Activated CD4-positive, CD25-positive, alpha-beta regulatory T cell (primary cell): ENCODE data around the gene PHIP.

Source experiments
- DNase-seq, 4 experiments: peaks; one replicate each; lab custom pipeline; 2025; lab: John Stamatoyannopoulos, UW

PHIP gene

DNA sequence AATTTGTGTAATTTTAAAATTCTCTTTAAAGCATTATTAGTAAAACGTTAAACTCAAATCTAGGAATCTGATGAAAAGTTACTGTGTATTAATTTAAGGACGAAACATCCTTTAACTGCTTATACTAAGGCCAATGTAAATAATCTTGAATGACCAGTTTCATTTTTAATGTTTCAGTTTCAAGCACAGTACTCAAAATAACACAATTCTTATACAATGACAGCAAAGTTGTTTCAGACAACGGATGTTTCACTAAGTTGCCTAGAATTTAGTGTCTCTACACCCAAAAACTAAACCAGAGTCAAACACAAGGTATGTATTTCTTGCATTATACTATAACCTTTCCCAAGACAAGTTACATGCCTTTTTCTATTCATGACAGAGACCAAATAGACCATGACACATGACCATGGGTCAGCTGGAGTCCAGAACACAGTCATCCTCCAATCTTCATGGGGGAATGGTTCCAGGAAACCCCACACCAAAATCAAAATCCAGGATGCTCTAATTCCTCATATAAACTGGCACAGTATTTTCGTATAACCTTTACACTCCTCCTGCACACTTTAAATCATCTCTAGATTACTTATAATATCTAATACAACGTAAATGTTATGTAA is 7.7 kb downstream of the PHIP start:
- no peak for DNase-seq

DNA sequence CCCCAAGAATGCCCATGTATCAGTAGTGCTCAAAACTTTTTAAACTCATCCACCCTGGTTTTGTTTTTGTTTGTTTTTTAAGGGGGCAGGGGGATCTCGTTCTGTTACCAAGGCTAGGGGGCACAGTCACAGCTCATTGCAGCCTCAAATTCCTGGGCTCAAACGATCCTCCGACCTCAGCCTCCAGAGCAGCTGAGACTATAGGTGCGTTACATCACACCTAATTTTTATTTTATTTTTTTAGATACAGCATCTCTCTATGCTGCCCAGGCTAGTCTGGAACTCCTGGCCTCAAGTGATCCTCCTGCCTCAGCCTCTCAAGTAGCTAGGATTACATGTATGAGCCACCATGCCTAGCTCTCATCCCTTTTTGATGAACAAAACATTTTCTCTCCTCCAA is 11.2 kb downstream of the PHIP start:
- no peak for DNase-seq

DNA sequence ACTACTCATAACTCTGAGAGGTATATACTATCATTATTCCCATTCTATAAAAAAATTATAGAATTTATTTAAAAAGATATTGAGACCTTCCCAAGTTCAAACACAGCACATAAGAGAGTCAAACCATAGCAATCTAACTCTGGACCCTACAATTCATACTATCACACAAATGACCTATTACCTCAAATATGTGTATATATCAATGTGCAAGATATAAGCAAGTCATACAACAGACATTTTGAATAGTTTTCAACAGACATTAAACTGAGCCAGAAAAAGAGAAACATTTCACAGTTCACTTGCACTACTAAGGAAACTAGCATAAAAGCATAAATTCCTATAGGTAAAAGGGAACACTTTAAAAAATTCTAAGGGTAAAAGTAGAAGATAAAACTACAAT is 11.7 kb downstream of the PHIP start:
- no peak for DNase-seq

DNA sequence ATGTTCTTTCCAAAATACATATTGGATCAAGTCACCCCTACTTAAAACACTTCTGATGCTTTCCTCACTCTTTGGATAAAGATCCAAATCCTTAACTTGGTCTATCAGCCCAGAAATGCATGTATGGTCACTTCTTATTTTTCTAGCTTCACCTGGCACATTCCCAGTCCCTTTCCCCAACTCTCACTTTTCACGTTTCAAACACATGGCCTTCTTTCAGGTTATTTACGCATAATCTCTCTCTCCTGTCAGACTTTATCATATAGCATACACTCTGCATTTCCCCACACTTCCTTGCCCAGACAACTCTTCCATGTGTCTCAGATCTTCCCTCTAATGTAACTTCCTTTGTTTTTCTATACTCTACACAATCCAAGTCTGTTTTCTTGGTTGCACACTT is 12.8 kb downstream of the PHIP start:
- no peak for DNase-seq

DNA sequence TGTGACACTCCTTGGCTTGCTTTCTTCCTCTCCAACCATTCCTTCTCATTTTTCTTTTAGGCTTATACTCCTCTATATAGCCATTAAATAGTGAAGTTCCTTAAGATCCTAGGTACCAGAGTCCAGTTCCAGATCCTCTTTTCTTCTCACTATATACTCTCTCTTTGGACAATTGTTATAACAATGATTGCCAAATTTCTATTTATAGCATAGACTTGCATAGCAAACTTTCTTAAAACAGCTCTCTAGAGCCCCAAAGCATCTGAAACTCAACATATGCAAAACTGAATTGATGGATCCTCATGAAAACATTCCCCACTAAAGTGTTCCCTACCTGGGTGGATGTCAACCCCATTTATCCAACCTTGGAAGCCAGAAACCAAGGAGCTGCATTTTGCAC is 13.4 kb downstream of the PHIP start:
- no peak for DNase-seq

DNA sequence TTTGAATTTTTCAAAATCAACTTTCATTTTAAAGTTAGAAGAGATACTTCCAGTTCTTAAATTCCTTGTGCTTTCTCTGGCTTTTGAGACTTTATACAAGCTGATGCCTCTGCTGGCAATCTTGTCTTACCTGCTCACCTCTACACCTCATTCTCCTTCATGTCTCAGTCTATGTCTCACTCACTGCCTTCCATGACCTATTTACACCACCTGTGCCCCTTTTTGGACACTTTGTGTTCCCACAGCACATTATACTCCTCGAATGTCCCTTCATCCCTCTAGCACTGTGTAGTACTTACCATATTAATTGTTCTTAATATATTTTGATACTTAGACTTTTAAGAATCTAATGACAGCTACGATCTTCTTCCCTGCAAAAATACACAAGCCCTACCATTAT is 15.3 kb downstream of the PHIP start:
- no peak for DNase-seq

DNA sequence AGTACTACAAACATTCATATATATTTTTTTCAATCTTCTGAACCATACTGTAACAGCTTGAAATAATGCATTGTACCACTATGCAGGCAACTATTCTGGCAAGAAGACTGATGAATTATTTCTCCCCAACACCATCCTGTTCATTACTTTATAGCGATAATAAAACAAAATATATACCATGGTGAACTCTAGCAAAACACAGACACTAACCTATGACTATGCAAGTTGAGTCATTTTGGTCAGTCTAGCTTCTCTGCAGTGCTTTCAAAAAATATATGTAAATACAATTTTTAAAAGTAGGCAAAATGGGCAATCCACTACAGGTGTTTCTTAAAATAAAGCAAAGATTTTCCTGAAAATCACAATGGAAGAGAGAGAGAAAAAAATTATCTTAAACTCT is 20.3 kb downstream of the PHIP start:
- DNase-seq: no peak

DNA sequence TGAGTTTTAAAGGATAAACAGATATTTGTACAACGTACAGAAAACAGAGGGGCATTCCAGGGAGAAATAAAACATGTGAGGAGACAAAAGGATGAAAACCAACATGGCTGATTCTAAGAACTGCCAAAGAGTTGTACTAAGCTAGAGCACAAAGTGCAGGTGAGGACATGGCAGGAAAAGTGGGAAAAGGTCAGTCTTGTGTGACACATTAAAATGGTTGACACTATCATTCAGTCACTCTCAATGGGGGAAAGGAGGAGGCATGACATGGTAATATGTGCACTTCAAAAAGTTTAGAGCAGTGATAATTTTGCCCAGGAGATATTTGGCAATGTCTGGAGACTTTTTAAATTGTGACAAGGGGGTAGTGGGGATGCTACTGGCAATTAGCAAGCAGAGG is 21.8 kb downstream of the PHIP start:
- no peak for DNase-seq

DNA sequence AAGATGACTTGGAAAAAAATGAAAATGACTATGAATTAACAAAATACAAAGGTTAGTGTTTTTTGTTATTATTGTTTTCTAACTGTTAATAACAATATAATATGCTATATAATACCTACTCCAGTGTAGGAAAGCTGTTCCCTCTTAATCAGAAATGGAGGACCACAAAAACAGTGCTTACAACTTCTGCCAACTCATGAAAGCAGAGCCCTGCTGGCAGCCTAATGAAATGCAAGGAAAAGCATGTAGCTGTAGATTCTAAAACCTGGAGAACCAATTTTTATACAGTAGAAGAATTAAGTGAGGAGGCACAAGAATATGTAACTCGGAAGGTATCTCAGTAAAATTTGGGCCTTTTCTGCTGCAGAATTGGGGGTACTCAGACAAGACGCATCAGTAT is 29.4 kb downstream of the PHIP start:
- no peak for DNase-seq

DNA sequence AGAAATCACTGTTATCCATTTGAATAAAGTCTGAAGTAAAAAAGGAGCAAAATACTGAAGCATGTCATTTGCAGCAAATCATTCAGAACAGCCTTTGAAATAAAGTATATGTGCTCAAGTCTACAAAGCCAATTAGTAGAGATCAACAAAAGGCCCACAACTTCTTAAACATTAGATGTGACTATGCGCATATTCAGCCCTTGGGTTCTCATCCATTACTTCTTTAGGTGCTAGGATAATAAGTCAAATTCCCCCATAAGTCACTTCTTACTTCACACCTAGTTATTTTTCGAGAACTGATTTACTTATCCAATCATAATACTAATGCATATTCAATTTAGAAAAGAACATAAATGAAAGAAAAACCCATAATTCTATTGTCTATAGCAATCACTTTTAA is 31.0 kb downstream of the PHIP start:
- DNase-seq: no peak

DNA sequence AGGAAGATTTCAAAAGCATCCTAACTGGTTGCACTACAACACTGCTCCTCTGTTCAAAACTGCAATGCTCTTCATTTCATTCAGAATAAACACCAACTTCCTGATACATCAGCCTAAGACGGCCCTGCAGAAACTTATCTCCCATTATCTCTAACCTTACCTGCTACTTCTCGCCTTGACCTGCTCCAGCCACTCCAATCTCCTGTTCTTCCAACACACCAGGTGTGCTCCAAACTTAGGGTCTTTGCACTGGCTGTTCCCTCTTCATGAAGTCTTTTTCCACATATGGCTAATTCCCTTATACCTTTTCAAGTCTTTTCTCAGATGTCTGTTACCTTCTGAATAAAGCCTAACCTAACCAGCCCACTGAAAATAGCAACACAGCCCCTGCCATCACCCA is 32.1 kb downstream of the PHIP start:
- DNase-seq: no peak

DNA sequence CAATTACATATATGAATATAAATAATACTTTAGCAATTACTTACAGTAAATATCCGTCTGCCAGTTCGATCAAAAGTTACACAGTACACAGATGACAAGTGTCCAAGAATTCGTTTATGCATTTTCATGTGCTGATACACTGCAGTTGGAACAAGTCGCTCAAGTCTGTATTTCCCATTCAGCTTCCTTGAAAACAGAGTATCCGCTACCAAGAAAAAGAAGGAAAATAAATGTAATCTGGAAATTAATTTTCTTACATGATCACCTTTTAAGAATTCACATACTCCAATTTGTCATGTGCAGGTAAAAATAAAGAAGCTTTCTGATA is 35.3 kb downstream of the PHIP start:
- DNase-seq: no peak

DNA sequence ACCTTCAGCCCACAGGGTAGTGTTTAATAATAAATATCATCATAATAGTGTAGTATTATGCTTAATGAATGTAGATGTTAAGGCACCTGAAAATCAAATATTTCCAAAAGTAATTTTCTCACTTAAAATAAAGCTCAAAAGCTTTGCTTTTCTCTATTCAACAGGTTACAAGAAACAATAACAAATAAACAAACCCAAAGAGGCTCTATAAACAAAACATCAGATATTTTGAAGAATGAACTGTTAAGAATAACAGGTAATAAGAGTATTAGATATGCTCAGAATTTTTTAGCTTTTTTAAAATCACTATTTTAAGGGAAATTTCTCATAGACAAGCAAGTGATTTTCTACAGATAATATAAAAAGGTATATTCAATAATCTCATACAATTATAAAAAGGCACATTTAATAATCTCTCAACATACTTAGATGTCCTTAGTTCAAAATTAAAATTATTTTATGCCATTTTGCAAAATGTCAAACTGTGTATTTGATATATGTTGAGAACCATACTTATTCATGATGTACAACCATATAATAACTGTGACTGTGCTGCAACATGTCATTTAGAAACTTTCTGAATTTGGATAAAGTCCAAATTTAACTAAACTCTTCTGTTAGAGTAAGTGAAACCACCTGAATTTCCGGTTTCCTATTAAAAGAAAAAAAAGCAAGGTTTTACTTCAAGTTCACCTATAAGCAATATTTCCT is 35.8 kb downstream of the PHIP start:
- no peak for DNase-seq

DNA sequence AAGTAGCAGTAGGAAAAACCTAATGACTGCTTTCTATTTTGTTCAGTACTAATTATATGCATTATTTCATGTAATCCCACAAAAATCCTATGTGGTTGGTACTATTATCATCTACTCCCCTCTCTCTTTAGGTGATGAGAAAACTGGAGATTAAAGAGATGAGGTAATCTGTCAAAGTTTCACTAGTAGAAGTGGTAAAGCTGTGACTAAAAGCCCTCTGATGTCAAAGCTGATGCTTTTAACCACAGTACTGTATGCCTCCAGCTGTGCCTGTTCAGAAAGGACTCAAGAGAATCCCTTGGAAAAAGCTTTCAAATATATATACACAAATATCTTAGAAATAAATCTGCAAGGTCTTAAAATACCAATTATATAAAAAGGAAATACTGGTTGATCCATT is 38.0 kb downstream of the PHIP start:
- no peak for DNase-seq

DNA sequence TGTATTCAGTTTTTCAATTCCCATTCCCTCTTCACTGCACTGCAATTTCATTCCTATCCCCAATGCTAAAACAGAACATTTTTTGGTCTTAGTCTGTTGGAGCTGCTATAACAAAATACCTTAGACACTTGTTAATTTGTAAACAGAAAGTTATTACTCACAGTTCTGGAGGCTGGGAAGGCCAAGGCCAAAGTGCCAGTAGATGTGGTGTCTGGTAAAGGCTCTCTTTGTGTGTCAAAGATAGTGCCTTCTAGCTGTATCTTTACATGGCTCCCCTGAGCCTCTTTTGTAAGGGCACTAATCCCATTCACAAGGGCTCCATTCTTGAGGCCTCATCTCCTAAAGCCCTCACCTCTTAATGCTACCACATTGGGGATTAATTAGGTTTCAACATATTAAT is 40.0 kb downstream of the PHIP start:
- DNase-seq: no peak

DNA sequence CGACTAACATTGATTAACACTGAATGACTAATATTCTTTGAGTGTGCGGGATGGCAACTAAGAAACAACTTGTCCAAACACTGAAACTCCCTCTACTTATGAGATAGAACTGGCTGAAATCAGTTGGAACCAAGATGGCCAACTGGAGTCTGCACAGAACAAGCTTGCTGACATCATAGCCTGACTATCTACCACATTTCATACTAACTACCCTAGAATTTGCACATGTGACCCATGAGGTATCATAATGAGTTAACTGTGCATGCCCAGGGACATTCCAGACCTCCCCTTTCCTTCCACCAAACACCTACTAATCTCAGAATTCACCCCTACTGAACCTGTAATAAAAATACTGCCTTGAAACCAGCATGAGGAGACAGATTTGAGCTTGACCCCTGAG is 43.2 kb downstream of the PHIP start:
- DNase-seq: no peak

DNA sequence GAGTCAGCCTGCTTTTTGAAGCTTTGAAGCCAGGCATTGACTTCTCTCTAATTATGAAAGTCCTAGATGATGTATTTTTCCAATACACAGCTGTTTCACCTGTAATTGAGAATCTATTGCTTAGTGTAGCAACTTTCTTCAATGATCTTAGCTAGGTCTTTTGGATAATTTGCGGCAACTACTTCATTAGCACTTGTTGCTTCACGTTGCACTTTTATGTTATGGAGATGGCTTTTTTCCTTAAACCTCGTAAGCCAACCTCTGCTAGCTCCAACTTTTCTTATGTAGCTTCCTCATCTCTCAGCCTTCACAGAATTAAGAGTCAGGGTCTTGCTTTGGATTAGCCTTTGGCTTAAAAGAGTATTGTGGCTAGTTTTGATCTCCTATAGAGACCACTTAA is 44.8 kb downstream of the PHIP start:
- no peak for DNase-seq

DNA sequence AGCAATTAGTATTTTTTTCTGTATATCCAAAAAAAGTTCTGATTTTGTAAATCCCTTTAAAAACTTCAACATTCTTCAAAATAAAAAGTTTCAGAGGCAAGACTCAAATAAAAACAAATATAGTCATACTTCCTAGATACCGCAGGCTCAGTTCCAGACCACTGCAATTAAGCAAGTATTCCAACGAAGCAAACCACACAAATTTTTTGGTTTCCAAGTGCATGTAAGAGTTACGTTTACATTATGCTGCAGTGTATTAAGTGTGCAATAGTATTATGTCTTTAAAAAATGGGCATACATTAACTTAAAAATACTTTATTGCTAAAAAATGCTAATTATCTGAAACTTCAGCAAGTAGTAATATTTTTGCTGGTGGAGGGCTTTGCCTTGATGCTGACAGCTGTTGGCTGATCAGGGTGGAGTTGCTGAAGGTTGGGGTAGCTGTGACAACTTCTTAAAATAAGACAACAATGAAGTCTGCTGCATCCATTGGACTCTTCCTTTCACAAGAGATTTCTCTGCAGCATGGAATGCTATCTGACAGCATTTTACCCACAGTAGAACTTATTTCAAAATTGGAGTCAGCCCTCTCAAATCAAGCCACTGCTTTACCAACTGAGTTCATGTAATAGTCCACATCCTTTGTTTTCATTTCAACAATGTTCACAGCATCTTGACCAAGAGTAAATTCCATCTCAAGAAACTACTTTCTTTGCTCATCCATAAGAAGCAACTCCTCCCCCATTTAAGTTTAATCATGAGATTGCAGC is 46.0 kb downstream of the PHIP start:
- no peak for DNase-seq

DNA sequence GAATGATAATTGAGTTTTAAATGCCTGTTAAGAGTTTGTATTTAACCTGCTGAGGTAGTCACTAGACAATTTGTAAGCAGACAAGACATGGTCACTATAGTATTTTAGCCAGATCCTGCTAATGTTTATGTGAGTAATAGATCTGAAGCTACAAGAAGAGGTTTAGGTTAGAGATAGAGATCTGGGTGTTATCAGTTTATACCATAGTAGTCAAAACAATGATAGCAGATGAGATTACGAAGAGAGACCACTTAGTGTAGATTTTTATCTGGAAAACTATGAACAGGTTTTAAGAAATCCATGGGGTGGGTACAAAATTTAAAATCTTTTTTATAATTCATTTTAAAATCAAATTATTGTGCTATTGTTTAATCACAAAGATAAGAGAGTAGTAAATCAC is 47.5 kb downstream of the PHIP start:
- DNase-seq: no peak

DNA sequence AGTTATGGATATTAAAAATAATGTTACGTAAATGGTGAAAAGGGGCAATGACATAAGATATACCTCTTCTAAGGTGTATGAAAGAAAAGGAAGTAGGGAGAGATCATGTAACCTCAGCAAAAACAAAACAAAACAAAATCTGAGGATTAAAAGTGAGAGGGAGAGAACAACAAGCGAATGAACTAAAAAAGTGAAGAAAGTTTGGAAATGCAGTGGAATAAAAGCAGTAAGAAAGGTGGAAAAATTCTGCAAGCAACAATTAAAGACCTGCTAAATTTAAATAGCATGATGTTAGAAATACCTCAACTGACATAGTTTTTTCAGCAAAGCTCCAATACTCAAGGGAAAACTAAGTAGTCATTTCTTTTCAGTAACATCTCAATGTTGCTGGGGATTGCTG is 48.0 kb downstream of the PHIP start:
- no peak for DNase-seq

DNA sequence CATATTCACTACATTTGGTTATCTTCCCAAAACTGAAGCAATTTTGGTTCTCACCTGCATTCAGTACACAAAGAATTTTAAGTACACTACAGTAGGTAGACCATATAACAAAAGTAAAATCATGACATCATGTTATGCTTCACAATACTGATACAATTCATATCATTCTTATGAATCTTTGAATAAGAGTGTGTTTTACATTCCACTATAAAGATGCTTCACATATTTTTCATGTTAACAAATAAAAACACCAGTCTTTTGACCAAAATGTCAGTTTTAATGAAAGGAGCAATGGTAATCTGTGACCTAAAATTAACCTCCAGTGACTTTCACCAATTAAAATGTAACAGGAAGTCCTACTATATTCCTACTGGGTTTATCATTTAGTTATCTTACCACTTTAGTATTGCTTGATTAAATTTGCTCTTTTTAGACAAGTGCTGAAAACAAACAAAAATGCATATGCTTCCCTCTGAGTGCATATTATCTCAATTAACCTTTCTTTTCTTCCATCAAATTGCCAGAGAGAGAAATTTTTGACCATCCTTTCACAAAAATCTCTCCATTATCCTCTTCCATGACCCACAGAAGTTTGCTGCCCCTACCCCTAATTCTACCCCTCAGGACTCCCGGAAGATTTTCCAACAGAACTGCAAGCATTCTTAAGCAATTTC is 49.3 kb downstream of the PHIP start:
- no peak for DNase-seq

DNA sequence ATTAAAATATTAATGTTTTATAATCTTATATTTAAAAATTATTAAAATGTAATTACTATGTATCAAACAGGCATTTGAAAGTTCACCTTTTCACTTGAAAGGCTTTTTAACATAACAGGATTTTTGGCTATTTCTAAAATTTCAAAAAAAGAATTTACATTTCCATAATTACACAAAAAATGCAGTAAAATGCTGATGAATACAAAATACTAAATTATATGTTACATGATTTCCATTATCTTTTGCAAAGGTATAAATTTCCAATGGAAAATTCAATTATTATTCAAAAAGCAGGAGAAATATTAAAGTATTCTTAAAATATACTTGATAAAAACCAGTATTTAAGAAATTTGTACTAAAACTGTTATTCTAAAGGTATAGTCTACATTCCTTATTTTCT is 66.1 kb downstream of the PHIP start:
- no peak for DNase-seq

DNA sequence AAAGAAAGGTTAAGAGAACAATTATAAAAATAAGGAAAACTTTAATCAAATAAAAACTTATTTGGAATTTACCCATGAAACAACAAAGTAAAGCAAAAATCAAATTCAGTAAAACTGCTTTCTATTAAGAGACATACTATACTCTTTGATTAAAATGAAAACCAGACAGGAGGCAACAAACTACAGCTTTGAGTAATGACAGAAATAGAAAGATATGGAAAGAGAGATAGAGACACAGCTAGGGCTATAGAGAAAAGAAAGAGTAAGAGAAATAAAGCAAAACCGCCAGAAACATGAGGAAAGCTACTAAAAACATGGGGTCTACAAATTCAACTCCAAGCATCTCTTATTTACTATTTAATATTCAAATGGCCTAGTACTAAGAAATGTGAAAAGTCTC is 67.6 kb downstream of the PHIP start:
- DNase-seq: no peak
